SK-N-SH (cell line): ENCODE results near the gene NUP58. TPM values are rescaled to one million over a fixed set of nuclear protein-coding genes. Genes with fewer than 3 reads are reported as not detected.

Experiments
- CTCF ChIA-PET: fragments of 300-600, 350-600 bp; formaldehyde crosslinking; extraction: SDS; loops from one replicate; lab custom pipeline; 2021; lab: Yijun Ruan, JAX
- POLR2A ChIA-PET: fragments of 350-600 bp; sonication (Branson Sonifier 250); formaldehyde crosslinking; extraction: SDS; loops from one replicate; lab custom pipeline; 2020; ENCODE audit warnings: antibody characterized with exemption, inconsistent platforms; lab: Yijun Ruan, JAX
- DNase-seq: peaks from one replicate; pipeline ENCODE4 v3.0.0; 2012
- H2AFZ ChIP-seq: fragments of 200-600 bp; sonication (generic); 2 replicates; pipeline ENCODE4 v1.8.1; 2016; ENCODE audit warnings: antibody characterized with exemption, mild to moderate bottlenecking, low read depth
- H3F3A ChIP-seq: fragments of 200-600 bp; sonication (generic); replicated peaks from 2 replicates; pipeline ENCODE3; 2016; ENCODE audit warnings: antibody characterized with exemption, mild to moderate bottlenecking; ENCODE audit not compliant: insufficient read depth
- H3K27ac ChIP-seq, 2 experiments: fragments of 200-500 bp in 1 of 2; fragments of 200-600 bp in 1 of 2; sonication (Bioruptor generic) in 1 of 2; sonication (generic), shearing (Covaris generic) in 1 of 2; 2 replicates each; pipeline versions ENCODE4 v1.5.1 to v1.6.1; 2014 to 2016; ENCODE audit warnings: low read depth in 2 of 2, inconsistent platforms in 1 of 2, low read length in 1 of 2, mild to moderate bottlenecking in 1 of 2, mixed read lengths in 1 of 2
- H3K27me3 ChIP-seq: fragments of 200-600 bp; sonication (generic), shearing (Covaris generic); 2 replicates; pipeline ENCODE4 v1.6.1; 2016; ENCODE audit warnings: mixed run types; ENCODE audit not compliant: insufficient read depth
- H3K36me3 ChIP-seq, 2 experiments: fragments of 200-500 bp in 1 of 2; fragments of 200-600 bp in 1 of 2; sonication (Bioruptor generic) in 1 of 2; sonication (generic) in 1 of 2; replicated peaks in 1 of 2; 2 replicates each; pipeline versions ENCODE3 to v1.5.1; 2014 to 2016; ENCODE audit warnings: low read length in 1 of 2, mild to moderate bottlenecking in 1 of 2; ENCODE audit not compliant: insufficient read depth in 2 of 2, control insufficient read depth in 1 of 2
- H3K4me1 ChIP-seq, 2 experiments: fragments of 200-500 bp in 1 of 2; fragments of 200-600 bp in 1 of 2; sonication (Bioruptor generic) in 1 of 2; sonication (generic), shearing (Covaris generic) in 1 of 2; 2 replicates each; pipeline versions ENCODE4 v1.5.1 to v1.6.1; 2014 to 2016; ENCODE audit warnings: low read depth in 1 of 2, low read length in 1 of 2, mixed run types in 1 of 2; ENCODE audit not compliant: insufficient read depth in 2 of 2, control insufficient read depth in 1 of 2
- H3K4me2 ChIP-seq: fragments of 200-600 bp; sonication (generic), shearing (Covaris generic); 2 replicates; pipeline ENCODE4 v1.6.1; 2017; ENCODE audit warnings: mixed run types
- H3K4me3 ChIP-seq, 2 experiments: fragments of 200-500 bp in 1 of 2; fragments of 200-600 bp in 1 of 2; sonication (Bioruptor generic) in 1 of 2; sonication (generic), shearing (Covaris generic) in 1 of 2; 2 replicates each; pipeline versions ENCODE4 v1.5.1 to v1.8.1; 2014 to 2016; ENCODE audit warnings: low read depth in 2 of 2, inconsistent platforms in 1 of 2, low read length in 1 of 2, mild to moderate bottlenecking in 1 of 2, mixed read lengths in 1 of 2, moderate library complexity in 1 of 2
- H3K79me2 ChIP-seq: fragments of 200-600 bp; sonication (generic); 2 replicates; pipeline ENCODE4 v1.8.1; 2017; ENCODE audit warnings: mild to moderate bottlenecking; ENCODE audit not compliant: insufficient read depth
- H3K9ac ChIP-seq: fragments of 200-600 bp; sonication (generic); 2 replicates; pipeline ENCODE4 v1.6.1; 2017; ENCODE audit warnings: mixed run types
- H3K9me2 ChIP-seq: fragments of 200-600 bp; sonication (generic); 2 replicates; pipeline ENCODE4 v1.6.1; 2017; ENCODE audit warnings: mixed run types
- H3K9me3 ChIP-seq: fragments of 200-600 bp; sonication (generic); 2 replicates; pipeline ENCODE4 v1.6.1; 2017; ENCODE audit warnings: mixed run types, mild to moderate bottlenecking, moderate library complexity
- H4K20me1 ChIP-seq: fragments of 200-600 bp; sonication (generic); 2 replicates; pipeline ENCODE4 v1.6.1; 2017; ENCODE audit warnings: mild to moderate bottlenecking, mixed run types; ENCODE audit not compliant: insufficient read depth
- EZH2phosphoT487 ChIP-seq: fragments of 200-600 bp; sonication (generic); IDR thresholded peaks from 2 replicates; pipeline ENCODE4 v1.6.1; 2017; ENCODE audit warnings: low read depth, mixed run types, mild to moderate bottlenecking, antibody characterized with exemption, moderate library complexity, borderline replicate concordance
- FOXJ3 ChIP-seq: sonication (generic); formaldehyde crosslinking; IDR thresholded peaks from 2 replicates; pipeline ENCODE4 v1.5.1; 2020; ENCODE audit warnings: mild to moderate bottlenecking, missing genetic modification reagents
- GABPA ChIP-seq: IDR thresholded peaks from 2 replicates; pipeline ENCODE4 v1.4.0; 2012; ENCODE audit warnings: low read depth, mild to moderate bottlenecking
- MEF2A ChIP-seq: IDR thresholded peaks from 2 replicates; pipeline ENCODE4 v1.4.0; 2012; ENCODE audit warnings: low read depth, borderline replicate concordance
- NRF1 ChIP-seq: IDR thresholded peaks from 2 replicates; pipeline ENCODE4 v1.6.1; 2012; ENCODE audit warnings: low read depth, mild to moderate bottlenecking, low read length
- RAD21 ChIP-seq: IDR thresholded peaks from 2 replicates; pipeline ENCODE4 v1.6.1; 2012; ENCODE audit warnings: mild to moderate bottlenecking, low read length
- RCOR1 ChIP-seq: fragments of 150-350 bp; IDR thresholded peaks from 2 replicates; pipeline ENCODE4 v1.6.1; 2017; ENCODE audit warnings: antibody characterized with exemption, low read length
- RXRA ChIP-seq: IDR thresholded peaks from 2 replicates; pipeline ENCODE4 v1.4.0; 2012; ENCODE audit warnings: low read depth, mild to moderate bottlenecking, borderline replicate concordance
- SMC3 ChIP-seq: IDR thresholded peaks from 2 replicates; pipeline ENCODE4 v1.6.1; 2012; ENCODE audit warnings: low read depth, low read length, improper control_type of control experiment
- TAF1 ChIP-seq: IDR thresholded peaks from 2 replicates; pipeline ENCODE4 v1.6.1; 2012; ENCODE audit warnings: low read depth, mild to moderate bottlenecking, low read length, moderate library complexity, borderline replicate concordance
- TEAD4 ChIP-seq: IDR thresholded peaks from 2 replicates; pipeline ENCODE4 v1.4.0; 2012; ENCODE audit warnings: mild to moderate bottlenecking, borderline replicate concordance; ENCODE audit not compliant: insufficient read depth
- WGBS: methylation state at CpG from one replicate; pipeline ENCODE4 v1.1.6; 2017; ENCODE audit warnings: low lambda C conversion rate; 5-methylcytosine and 5-hydroxymethylcytosine counted together
- polyA plus RNA-seq, 3 experiments: library from polyadenylated mRNA; depleted of rRNA; stranded (reverse); fragments of >200 nt; gene quantifications; 2 replicates each; pipeline ENCODE4 v1.2.3, GENCODE V29; 2012
- TF ChIP-seq, protein P1 (sequence below): IDR thresholded peaks from 2 replicates; pipeline ENCODE4 v1.4.0; 2012; ENCODE audit warnings: low read depth
- TF ChIP-seq, protein P2 (sequence below): fragments of 150-350 bp; IDR thresholded peaks from 2 replicates; pipeline ENCODE4 v1.6.1; 2016; ENCODE audit warnings: mild to moderate bottlenecking, low read depth, low read length
- TF ChIP-seq, protein P3 (sequence below): IDR thresholded peaks from 2 replicates; pipeline ENCODE4 v1.6.1; 2012; ENCODE audit warnings: mild to moderate bottlenecking, low read depth, low read length, moderate library complexity
- TF ChIP-seq, protein P4 (sequence below): IDR thresholded peaks from 2 replicates; pipeline ENCODE4 v1.4.0; 2012; ENCODE audit warnings: low read depth, borderline replicate concordance
- TF ChIP-seq, protein P5 (sequence below): IDR thresholded peaks from 2 replicates; pipeline ENCODE4; 2012
- TF ChIP-seq, protein P6 (sequence below): fragments of 200-600 bp; sonication (generic); IDR thresholded peaks from 2 replicates; pipeline ENCODE4 v1.6.1; 2017; ENCODE audit warnings: antibody characterized with exemption, mild to moderate bottlenecking, moderate library complexity
- TF ChIP-seq, protein P7 (sequence below): IDR thresholded peaks from 2 replicates; pipeline ENCODE4 v1.4.0; 2012; ENCODE audit warnings: low read depth, borderline replicate concordance
- TF ChIP-seq, protein P8 (sequence below): fragments of 150-350 bp; IDR thresholded peaks from 2 replicates; pipeline ENCODE4 v1.6.1; 2017; ENCODE audit warnings: antibody characterized with exemption, low read length, low read depth, borderline replicate concordance

The NUP58 gene
- polyA plus RNA-seq, 1 of the 3 experiments (the other 2 are of a cell fraction) = 18.1 TPM

DNA sequence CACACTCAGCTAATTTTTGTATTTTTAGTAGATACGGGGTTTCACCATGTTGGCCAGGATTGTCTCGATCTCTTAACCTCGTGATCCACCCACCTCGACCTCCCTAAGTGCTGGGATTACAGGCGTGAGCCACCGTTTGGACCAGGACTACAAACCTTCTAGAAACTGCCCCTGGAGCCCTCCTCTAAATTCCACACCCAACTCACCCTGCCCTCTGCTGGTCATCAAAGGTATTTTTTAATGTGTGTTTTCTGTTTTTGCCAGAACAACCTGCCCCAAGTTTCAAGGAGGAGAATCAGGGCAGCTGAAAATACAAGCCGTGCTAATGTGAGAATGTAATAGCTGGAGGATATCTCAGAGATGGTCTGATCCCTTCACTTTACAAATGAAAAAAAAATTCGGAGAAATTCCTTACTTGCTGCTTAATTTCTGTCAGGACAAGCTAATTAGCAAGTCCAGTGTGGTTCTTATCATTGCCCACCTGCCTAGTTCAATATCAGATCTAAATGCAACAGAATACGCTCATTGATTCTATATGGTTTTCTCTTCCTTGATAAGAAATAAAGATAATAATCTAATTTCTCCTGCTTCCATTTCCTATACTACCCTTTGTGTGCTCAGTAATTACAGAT is 74.4 kb downstream of the NUP58 start:
- H3K79me2 ChIP-seq = no peaks in the 10 kb centered on the region
- DNase-seq = peak; percentile 76
- TF ChIP-seq, protein P1, sequence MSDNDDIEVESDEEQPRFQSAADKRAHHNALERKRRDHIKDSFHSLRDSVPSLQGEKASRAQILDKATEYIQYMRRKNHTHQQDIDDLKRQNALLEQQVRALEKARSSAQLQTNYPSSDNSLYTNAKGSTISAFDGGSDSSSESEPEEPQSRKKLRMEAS = no peak
- no peak for TF ChIP-seq NRF1
- TF ChIP-seq MEF2A = no peak
- no peak for TF ChIP-seq TEAD4
- TF ChIP-seq EZH2phosphoT487 = no peak
- TF ChIP-seq, protein P2, sequence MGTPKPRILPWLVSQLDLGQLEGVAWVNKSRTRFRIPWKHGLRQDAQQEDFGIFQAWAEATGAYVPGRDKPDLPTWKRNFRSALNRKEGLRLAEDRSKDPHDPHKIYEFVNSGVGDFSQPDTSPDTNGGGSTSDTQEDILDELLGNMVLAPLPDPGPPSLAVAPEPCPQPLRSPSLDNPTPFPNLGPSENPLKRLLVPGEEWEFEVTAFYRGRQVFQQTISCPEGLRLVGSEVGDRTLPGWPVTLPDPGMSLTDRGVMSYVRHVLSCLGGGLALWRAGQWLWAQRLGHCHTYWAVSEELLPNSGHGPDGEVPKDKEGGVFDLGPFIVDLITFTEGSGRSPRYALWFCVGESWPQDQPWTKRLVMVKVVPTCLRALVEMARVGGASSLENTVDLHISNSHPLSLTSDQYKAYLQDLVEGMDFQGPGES = no peak
- TF ChIP-seq, protein P3, sequence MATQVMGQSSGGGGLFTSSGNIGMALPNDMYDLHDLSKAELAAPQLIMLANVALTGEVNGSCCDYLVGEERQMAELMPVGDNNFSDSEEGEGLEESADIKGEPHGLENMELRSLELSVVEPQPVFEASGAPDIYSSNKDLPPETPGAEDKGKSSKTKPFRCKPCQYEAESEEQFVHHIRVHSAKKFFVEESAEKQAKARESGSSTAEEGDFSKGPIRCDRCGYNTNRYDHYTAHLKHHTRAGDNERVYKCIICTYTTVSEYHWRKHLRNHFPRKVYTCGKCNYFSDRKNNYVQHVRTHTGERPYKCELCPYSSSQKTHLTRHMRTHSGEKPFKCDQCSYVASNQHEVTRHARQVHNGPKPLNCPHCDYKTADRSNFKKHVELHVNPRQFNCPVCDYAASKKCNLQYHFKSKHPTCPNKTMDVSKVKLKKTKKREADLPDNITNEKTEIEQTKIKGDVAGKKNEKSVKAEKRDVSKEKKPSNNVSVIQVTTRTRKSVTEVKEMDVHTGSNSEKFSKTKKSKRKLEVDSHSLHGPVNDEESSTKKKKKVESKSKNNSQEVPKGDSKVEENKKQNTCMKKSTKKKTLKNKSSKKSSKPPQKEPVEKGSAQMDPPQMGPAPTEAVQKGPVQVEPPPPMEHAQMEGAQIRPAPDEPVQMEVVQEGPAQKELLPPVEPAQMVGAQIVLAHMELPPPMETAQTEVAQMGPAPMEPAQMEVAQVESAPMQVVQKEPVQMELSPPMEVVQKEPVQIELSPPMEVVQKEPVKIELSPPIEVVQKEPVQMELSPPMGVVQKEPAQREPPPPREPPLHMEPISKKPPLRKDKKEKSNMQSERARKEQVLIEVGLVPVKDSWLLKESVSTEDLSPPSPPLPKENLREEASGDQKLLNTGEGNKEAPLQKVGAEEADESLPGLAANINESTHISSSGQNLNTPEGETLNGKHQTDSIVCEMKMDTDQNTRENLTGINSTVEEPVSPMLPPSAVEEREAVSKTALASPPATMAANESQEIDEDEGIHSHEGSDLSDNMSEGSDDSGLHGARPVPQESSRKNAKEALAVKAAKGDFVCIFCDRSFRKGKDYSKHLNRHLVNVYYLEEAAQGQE = no peak
- TF ChIP-seq, protein P4, sequence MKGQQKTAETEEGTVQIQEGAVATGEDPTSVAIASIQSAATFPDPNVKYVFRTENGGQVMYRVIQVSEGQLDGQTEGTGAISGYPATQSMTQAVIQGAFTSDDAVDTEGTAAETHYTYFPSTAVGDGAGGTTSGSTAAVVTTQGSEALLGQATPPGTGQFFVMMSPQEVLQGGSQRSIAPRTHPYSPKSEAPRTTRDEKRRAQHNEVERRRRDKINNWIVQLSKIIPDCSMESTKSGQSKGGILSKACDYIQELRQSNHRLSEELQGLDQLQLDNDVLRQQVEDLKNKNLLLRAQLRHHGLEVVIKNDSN = no peak
- peak; percentile 56; the same call in 1 of the 2 replicates for TF ChIP-seq SMC3
- TF ChIP-seq, protein P5, sequence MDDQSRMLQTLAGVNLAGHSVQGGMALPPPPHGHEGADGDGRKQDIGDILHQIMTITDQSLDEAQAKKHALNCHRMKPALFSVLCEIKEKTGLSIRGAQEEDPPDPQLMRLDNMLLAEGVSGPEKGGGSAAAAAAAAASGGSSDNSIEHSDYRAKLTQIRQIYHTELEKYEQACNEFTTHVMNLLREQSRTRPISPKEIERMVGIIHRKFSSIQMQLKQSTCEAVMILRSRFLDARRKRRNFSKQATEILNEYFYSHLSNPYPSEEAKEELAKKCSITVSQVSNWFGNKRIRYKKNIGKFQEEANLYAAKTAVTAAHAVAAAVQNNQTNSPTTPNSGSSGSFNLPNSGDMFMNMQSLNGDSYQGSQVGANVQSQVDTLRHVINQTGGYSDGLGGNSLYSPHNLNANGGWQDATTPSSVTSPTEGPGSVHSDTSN = no peak
- no peak for TF ChIP-seq RCOR1
- TF ChIP-seq, protein P6, sequence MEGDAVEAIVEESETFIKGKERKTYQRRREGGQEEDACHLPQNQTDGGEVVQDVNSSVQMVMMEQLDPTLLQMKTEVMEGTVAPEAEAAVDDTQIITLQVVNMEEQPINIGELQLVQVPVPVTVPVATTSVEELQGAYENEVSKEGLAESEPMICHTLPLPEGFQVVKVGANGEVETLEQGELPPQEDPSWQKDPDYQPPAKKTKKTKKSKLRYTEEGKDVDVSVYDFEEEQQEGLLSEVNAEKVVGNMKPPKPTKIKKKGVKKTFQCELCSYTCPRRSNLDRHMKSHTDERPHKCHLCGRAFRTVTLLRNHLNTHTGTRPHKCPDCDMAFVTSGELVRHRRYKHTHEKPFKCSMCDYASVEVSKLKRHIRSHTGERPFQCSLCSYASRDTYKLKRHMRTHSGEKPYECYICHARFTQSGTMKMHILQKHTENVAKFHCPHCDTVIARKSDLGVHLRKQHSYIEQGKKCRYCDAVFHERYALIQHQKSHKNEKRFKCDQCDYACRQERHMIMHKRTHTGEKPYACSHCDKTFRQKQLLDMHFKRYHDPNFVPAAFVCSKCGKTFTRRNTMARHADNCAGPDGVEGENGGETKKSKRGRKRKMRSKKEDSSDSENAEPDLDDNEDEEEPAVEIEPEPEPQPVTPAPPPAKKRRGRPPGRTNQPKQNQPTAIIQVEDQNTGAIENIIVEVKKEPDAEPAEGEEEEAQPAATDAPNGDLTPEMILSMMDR = peak; percentile 76
- TF ChIP-seq RXRA = no peak
- no peak for TF ChIP-seq FOXJ3
- no peak for TF ChIP-seq TAF1
- TF ChIP-seq, protein P7, sequence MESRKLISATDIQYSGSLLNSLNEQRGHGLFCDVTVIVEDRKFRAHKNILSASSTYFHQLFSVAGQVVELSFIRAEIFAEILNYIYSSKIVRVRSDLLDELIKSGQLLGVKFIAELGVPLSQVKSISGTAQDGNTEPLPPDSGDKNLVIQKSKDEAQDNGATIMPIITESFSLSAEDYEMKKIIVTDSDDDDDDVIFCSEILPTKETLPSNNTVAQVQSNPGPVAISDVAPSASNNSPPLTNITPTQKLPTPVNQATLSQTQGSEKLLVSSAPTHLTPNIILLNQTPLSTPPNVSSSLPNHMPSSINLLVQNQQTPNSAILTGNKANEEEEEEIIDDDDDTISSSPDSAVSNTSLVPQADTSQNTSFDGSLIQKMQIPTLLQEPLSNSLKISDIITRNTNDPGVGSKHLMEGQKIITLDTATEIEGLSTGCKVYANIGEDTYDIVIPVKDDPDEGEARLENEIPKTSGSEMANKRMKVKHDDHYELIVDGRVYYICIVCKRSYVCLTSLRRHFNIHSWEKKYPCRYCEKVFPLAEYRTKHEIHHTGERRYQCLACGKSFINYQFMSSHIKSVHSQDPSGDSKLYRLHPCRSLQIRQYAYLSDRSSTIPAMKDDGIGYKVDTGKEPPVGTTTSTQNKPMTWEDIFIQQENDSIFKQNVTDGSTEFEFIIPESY = no peak
- no peak for TF ChIP-seq GABPA
- TF ChIP-seq, protein P8, sequence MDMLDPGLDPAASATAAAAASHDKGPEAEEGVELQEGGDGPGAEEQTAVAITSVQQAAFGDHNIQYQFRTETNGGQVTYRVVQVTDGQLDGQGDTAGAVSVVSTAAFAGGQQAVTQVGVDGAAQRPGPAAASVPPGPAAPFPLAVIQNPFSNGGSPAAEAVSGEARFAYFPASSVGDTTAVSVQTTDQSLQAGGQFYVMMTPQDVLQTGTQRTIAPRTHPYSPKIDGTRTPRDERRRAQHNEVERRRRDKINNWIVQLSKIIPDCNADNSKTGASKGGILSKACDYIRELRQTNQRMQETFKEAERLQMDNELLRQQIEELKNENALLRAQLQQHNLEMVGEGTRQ = no peak
- TF ChIP-seq RAD21 = peak; percentile 71

More for the DNA sequence above, 74.4 kb downstream of the NUP58 start:
- Histone ChIP-seq H3K9me3 (no peaks in the 10 kb centered on the region), H3K36me3 (no peaks in the 10 kb centered on the region), H3K4me1 (peaks cover 0 to 5% of the 10 kb centered on the region in 2 experiments; a peak in 1 of 4 replicates), H3K4me3 (no peak overlapping the region), H3K9ac (no peak overlapping the region), H2AFZ (no peak overlapping the region), H3K9me2 (no peaks in the 10 kb centered on the region), H3K27me3 (peaks cover 35% of the 10 kb centered on the region), H3F3A (no peaks in the 10 kb centered on the region), H4K20me1 (no peaks in the 10 kb centered on the region), H3K4me2 (no peak overlapping the region), H3K27ac (no peak overlapping the region)
- WGBS = 3% methylated on average over 9 of the region's 9 CpGs
- CTCF ChIA-PET = interaction anchor here (0.6 to 3.7 kb wide), 36 partner anchors 9 to 280 kb away, joined by 3 to 22 read pairs (median 5); partner anchors contain the start of genes NUP58 and PABPC3
- POLR2A ChIA-PET = interaction anchor here (0.6 kb wide), 1 partner anchor 51 kb away, joined by 3 read pairs; no protein-coding TSS in a partner anchor
